Measurements from ENCODE around the gene HSPA12B. TPM values are rescaled to one million over a fixed set of nuclear protein-coding genes. Genes with fewer than 3 reads are reported as not detected.
"Not testable (repeated sequence)": the region's sequence is repeated elsewhere in the genome, so short reads cannot be mapped to it uniquely, and the experiment has no call there.

The HSPA12B gene
- total RNA-seq, 1 donor from 2014 or later = 26.7 TPM

DNA sequence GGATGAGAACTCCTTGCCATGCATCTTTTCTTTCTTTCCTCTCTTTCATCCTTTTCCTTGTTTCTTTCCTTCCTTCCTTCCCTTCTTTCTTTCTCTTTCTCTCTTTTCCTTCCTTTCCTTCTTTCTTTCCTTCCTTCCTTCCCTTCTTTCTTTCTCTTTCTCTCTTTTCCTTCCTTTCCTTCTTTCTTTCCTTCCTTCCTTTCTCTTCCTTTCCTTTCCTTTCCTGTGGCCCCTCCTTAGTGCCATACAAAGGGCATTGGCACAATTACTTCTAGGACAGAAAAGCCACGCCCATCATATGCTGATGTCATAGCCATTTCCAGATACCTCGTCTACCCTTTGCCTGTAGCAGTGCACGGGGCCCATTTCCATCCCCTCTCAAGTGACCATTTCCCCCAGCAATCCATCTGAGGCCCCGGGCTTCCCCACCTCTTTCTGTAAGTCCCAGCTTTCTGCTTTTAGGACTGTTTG, 56.2 kb downstream of the HSPA12B start:
- no peak for DNase-seq

DNA sequence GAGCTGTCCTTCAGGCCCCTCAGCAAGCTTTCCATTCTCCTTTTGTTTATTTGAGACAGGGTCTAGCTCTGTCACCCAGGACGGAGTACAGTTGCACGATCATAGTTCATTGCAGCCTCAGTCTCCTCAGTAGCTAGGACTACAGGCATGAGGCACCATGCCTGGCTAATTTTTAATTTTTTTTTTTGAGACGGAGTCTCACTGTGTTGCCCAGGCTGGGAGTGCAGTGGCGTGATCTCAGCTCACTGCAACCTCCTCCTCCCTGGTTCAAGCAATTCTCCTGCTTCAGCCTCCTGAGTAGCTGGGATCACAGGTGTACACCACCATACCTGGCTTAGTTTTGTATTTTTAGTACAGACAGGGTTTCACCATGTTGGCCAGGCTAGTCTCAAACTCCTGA, 56.7 kb downstream of the HSPA12B start:
- DNase-seq = not testable (repeated sequence)

DNA sequence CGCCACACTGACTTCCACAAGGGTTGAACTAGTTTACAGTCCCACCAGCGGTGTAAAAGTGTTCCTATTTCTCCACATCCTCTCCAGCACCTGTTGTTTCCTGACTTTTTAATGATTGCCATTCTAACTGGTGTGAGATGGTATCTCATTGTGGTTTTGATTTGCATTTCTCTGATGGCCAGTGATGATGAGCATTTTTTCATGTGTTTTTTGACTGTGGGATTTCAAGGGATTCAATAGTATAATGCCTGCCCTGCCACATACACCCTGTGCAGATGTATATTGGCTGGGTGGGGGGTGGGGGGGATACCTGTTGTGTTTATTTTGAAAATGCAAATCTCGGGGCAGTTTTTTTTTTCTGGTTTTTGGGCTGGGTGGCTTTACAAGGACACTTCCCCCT, 61.7 kb downstream of the HSPA12B start:
- DNase-seq = not testable (repeated sequence)

DNA sequence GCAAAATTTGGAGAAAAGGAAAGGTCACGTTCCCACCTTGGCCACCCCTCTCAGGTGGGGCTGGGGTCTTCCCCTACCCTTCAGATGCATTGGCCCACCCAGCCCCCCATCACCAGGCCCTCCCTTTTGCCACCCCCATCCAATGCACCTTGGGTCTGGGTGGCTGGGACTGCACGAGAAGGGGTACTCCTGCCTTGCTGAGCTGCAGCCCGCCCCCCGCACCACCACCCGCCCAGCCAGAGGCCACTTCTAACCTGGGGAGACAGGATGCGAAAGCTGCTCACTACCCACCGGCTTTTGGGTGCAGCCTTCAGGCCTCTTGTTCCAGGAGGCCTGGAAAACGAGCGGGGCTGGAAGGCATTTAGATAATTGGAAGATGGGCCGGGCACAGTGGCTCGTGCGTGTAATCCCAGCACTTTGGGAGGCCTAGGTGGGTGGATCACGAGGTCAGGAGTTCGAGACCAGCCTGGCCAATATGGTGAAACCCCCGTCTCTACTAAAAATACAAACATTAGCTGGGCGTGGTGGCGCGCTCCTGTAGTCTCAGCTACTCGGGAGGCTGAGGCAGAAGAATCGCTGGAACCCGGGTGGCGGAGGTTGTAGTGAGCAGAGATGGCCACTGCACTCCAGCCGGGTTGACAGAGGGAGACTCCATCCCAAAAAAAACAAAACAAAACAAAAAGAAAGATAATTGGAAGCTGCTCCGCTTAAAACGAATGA, 62.4 kb downstream of the HSPA12B start:
- DNase-seq = no peak

DNA sequence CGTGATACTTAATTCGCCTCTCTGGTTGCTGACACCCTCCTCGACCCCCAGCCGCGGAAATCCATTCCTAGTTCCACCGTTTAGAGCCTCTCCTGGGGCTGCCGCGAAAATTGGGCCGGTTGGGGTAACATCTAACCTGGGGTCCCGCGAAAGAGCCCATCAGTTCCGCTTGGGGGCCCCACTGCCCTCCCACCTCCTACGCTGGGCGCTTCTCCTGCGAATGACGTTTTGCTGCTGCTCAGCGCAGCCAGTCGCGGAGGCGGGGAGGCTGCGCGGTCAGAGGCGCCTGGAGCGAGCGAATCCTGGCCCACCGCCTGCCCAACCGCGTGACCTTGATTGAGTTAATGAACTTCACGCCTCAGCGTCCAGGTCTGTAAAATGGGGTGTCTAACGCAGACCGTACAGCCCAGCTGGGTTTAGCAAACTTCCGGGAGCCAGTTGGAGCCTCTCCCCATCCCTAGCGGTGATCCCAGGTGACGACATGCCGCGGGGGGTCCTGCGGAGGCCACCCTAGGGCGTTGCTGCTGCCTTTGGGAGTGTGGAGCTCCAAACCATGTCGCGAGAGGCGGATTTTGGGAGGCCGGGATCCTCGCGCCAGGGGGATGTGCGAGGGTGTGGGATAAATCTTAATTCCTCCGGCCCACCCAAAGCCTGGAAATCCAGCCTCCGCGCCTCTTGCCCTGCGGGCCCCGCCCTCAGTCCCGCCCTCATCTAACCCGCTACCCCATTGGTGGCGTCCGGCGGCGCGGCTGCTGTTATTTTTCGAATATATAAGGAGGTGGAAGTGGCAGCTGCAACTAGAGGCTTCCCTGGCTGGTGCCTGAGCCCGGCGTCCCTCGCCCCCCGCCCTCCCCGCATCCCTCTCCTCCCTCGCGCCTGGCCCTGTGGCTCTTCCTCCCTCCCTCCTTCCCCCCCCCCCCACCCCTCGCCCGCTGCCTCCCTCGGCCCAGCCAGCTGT, 63.3 kb downstream of the HSPA12B start, which contains the start of gene CDC25B:
Gene CDC25B, plus strand, starts transcription at position 800 of the 958 bp plus-strand sequence. CDS start 222 bp downstream, outside the sequence.
- peak; percentile 99 for DNase-seq

DNA sequence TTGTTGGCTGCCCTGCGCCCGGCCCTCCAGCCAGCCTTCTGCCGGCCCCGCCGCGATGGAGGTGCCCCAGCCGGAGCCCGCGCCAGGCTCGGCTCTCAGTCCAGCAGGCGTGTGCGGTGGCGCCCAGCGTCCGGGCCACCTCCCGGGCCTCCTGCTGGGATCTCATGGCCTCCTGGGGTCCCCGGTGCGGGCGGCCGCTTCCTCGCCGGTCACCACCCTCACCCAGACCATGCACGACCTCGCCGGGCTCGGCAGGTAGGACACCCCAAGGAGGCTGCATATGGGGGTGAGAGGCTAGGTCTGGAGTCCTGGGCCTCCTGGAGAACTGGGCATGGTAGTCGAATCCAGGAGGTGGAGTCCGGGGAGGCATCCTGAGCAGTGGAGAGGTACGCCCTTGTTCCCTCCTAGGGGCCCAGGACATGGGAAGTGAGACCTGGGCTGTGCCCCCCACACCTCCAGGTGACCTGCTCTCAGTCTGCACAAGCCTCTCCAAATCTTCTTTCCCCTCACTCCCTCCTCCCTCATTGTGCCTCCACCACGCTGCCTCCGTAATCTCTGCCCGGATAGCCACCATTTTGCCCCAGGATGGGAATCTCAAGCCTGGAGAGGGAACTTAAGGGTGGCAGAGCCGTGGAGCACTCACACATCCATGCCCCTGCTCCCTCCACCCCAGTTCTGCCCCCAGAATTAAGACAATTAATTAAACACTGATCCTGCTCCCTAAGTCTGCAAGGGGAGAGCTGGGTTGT, 64.2 kb downstream of the HSPA12B start:
- no peak for DNase-seq

DNA sequence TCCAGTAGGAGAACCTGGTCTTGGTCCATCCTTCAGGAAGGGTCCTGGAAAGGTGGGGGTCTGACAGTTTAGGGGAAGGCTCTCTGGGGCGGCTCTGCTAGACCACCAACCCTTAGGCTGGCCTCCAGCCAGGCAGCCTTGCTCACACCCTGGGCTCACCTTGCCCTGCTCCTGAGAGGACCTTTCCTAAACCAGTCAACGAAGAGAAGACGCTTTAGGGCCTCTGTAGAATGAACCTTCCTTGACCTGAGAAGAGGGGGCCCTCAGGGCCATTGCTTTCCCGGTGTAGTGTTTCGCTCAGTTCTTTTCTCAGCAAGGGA, 64.7 kb downstream of the HSPA12B start:
- DNase-seq = no peak

DNA sequence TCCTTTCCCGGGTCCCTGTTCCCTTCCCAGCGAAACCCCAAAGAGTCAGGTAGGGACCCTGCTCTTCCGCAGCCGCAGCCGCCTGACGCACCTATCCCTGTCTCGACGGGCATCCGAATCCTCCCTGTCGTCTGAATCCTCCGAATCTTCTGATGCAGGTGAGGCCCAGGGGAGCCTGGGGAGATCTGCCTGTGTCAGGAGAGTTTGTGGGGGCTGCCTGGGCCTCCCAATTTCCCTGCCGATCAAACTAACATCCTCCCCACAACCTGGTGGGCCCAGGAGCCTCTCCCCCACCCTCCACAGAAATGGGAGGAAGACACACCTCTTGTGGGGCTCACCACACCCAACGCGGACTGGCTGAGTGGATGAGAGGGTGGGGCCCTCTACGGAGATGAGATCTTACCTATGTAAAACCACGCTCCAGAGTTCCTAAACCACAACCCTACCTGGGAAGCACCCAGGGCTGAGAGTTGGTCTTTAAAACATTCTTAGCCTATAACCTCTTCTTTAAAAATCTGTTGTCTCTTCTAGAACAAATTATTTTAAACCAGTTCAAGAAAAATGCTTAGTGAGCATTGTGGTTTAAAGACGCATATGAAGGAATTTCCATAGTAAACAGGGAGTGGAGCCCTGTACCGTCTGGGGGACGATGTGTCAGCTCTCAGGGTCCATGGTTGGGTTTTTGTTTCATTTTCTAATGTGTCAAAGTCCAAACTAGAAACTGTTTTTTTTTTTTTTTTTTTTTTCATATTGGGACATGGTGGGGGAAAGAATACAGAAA, 65.3 kb downstream of the HSPA12B start:
- no peak for DNase-seq

DNA sequence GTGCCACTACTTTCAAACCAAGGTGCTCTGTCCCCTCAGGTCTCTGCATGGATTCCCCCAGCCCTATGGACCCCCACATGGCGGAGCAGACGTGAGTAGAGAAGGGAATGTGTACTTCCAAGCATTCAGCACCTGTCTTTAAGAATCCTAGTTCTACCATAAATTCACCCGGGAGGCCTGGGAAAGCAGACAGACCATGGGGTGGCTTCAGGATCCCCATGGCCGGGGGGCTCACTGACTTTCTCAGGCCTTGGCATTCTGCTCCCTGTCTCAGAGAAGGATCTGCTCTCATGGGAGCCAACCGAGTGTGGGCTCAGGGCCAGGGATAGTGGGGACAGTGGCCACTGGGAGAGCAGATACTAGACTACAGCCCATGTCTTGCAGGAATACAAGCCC, 65.9 kb downstream of the HSPA12B start:
- DNase-seq = no peak

DNA sequence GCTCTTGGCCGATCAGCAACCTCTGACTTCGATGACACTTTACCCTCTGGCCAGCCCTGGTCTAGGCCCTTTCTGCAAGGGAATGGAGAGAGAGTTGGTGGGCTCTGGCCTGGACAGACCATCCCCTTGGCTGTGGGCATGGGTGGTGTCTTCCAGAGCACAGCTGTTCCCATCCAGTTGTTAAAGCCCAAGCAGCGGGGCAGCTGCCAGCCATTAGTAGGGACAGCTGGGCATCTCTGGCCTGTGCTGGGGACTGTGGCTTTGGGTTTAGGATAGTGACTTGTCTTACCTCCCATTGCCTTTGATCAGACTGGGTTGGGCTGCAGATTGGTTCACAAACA, 66.4 kb downstream of the HSPA12B start:
- peak; percentile 96 for DNase-seq

DNA sequence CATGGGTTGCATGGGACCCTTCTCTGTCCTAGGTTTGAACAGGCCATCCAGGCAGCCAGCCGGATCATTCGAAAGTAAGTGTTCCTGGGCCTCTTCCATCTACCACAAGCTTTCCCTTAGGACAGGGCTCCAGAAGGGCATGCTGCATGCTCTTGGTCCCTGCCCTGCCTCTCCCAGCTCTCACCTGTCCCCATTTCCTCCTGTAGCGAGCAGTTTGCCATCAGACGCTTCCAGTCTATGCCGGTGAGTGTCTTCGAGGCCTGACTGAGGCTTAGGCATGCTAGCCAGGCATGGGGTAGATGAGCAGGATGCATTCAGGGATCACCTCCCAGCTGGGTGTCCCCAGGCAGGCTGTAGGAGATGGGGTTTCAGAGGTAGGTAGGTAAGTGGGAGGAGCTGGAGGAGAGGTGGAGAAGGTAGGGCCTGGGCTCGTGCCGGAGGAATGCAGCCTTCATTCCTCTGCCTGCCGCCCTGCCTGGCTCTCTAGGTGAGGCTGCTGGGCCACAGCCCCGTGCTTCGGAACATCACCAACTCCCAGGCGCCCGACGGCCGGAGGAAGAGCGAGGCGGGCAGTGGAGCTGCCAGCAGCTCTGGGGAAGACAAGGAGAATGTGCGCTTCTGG, 67.9 kb downstream of the HSPA12B start:
- no peak for DNase-seq

DNA sequence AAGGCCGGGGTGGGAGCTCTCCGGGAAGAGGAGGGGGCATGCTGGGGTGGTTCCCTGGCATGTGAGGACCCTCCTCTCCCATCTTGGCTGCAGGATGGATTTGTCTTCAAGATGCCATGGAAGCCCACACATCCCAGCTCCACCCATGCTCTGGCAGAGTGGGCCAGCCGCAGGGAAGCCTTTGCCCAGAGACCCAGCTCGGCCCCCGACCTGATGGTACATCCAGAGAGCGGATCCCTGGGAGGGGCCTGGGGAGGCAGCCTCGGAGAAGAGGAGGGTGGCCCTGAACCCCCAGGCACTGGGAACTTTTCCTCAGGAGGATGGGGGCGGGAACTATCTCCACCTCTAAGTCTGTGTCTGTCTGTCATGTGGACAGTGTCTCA, 68.4 kb downstream of the HSPA12B start:
- no peak for DNase-seq

DNA sequence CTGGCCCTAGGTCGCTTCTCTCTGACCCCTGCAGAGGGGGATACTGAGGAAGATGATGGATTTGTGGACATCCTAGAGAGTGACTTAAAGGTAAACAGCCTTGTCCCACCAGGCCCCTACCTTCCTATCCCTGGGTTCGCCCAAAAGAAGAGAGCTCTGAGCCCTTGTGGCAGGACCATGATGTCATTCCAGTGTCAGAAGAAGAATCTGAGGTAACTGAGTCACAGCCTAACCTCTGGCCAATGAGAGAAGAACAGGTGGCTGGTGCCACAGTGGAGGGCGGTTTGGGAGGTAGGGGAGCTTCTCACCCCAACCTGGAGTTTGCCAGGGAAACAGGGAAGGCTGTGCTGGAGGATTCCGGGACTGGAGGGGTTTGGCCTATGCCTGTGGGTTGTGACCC, 68.8 kb downstream of the HSPA12B start:
- DNase-seq = no peak

DNA sequence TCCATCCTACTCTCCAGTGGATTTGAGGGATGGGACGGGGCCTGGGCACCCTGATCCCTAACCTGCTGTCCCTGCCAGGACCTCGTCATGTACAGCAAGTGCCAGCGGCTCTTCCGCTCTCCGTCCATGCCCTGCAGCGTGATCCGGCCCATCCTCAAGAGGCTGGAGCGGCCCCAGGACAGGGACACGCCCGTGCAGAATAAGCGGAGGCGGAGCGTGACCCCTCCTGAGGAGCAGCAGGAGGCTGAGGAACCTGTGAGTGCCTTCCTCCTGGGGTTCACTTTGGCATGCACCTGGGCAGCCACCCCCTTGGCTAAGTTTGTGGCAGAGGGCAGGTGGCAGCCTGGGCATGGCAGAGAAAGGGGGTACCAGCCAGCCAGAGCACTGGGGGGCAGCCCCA, 69.4 kb downstream of the HSPA12B start:
- no peak for DNase-seq

Other genes with a start within 250 kb of the HSPA12B start
- not detected for gene GFRA4, start 69.3 kb upstream of the HSPA12B start, total RNA-seq
- 52.6 TPM for gene ADAM33, start 50.7 kb upstream of the HSPA12B start, total RNA-seq
- gene SIGLEC1, start 20.1 kb upstream of the HSPA12B start, total RNA-seq = 2.2 TPM
- 13.5 TPM for gene ADISSP, start 35.1 kb downstream of the HSPA12B start, total RNA-seq
- not detected for gene SPEF1, start 48.8 kb downstream of the HSPA12B start, total RNA-seq
- gene CENPB, start 54.1 kb downstream of the HSPA12B start, total RNA-seq = 61.1 TPM
- 52.3 TPM for gene CDC25B, start 63.6 kb downstream of the HSPA12B start, total RNA-seq
- 18.0 TPM for gene AP5S1, start 87.9 kb downstream of the HSPA12B start, total RNA-seq
- gene MAVS, start 114.1 kb downstream of the HSPA12B start, total RNA-seq = 21.4 TPM
- gene PANK2, start 156.7 kb downstream of the HSPA12B start, total RNA-seq = 61.4 TPM

Data from tongue (tissue), 2 donors.